DOHH2 (cell line): ENCODE results near the gene IFRD1.

Source experiments
- CTCF ChIP-seq: fragments of 200-600 bp; sonication (generic); IDR thresholded peaks from one replicate; pipeline ENCODE4 v1.5.1; 2014; ENCODE audit warnings: antibody characterized with exemption, mild to moderate bottlenecking, low read depth, low read length; ENCODE audit not compliant: poor library complexity, severe bottlenecking
- EZH2phosphoT487 ChIP-seq: fragments of 200-600 bp; sonication (generic); IDR thresholded peaks from 2 replicates; pipeline ENCODE4 v1.6.1; 2017; ENCODE audit warnings: borderline replicate concordance, mild to moderate bottlenecking, antibody characterized with exemption, low read length, moderate library complexity, mixed read lengths

GRCh38 chr7:112523871-112524270, 73.6 kb downstream of the IFRD1 start:
- TF ChIP-seq CTCF (no peak), EZH2phosphoT487 (no peak)
